GM06990 (cell line): Measurements from ENCODE around the gene CAST.
A peak's percentile ranks its signal among the peaks of the same experiment; 100 is the strongest.

ENCODE experiments used
- DNase-seq: peaks from one replicate; pipeline ENCODE4 v3.0.0-alpha.2; 2011; ENCODE audit not compliant: insufficient read length; ENCODE audit errors: extremely low read depth
- H3K27me3 ChIP-seq: replicated peaks from 2 replicates; pipeline ENCODE4 v1.6.0; 2011; ENCODE audit warnings: low read length; ENCODE audit not compliant: control insufficient read depth, insufficient read depth
- H3K36me3 ChIP-seq: 2 replicates; pipeline ENCODE4 v1.5.1; 2011; ENCODE audit warnings: low read length; ENCODE audit not compliant: control insufficient read depth, insufficient read depth
- H3K4me3 ChIP-seq: replicated peaks from 2 replicates; pipeline ENCODE4 v1.5.1; 2011; ENCODE audit warnings: low read depth, mild to moderate bottlenecking, control low read depth, low read length
- TF ChIP-seq, protein P1 (sequence below): IDR thresholded peaks from 2 replicates; pipeline ENCODE4 v1.5.1; 2011; ENCODE audit warnings: low read length, control low read depth, mild to moderate bottlenecking, inconsistent platforms; ENCODE audit not compliant: insufficient read depth, poor library complexity, severe bottlenecking

CAST gene

DNA sequence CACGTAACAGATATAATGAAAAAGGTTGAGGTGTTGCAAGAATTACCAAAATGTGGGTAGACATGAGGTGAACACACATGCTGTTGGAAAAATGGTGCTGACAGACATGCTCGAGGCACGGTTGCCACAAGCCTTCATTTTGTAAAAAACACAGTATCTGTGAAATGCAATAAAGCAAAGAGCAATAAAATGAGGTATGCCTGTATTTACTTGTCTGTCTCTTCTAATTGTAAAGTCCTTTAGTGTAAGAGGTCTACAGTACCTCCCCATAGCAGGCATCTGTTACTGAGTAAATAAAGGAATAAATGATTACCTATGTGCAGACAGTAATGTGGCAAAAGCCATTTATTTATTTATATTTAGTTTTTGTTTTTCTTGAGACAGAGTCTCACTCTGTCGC, 3.0 kb upstream of the CAST start:
- no peaks in the 10 kb centered on the region for H3K36me3 ChIP-seq
- no peak for DNase-seq
- H3K4me3 ChIP-seq = no peak overlapping the region
- TF ChIP-seq, protein P1, sequence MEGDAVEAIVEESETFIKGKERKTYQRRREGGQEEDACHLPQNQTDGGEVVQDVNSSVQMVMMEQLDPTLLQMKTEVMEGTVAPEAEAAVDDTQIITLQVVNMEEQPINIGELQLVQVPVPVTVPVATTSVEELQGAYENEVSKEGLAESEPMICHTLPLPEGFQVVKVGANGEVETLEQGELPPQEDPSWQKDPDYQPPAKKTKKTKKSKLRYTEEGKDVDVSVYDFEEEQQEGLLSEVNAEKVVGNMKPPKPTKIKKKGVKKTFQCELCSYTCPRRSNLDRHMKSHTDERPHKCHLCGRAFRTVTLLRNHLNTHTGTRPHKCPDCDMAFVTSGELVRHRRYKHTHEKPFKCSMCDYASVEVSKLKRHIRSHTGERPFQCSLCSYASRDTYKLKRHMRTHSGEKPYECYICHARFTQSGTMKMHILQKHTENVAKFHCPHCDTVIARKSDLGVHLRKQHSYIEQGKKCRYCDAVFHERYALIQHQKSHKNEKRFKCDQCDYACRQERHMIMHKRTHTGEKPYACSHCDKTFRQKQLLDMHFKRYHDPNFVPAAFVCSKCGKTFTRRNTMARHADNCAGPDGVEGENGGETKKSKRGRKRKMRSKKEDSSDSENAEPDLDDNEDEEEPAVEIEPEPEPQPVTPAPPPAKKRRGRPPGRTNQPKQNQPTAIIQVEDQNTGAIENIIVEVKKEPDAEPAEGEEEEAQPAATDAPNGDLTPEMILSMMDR = no peak
- H3K27me3 ChIP-seq = no peaks in the 10 kb centered on the region

DNA sequence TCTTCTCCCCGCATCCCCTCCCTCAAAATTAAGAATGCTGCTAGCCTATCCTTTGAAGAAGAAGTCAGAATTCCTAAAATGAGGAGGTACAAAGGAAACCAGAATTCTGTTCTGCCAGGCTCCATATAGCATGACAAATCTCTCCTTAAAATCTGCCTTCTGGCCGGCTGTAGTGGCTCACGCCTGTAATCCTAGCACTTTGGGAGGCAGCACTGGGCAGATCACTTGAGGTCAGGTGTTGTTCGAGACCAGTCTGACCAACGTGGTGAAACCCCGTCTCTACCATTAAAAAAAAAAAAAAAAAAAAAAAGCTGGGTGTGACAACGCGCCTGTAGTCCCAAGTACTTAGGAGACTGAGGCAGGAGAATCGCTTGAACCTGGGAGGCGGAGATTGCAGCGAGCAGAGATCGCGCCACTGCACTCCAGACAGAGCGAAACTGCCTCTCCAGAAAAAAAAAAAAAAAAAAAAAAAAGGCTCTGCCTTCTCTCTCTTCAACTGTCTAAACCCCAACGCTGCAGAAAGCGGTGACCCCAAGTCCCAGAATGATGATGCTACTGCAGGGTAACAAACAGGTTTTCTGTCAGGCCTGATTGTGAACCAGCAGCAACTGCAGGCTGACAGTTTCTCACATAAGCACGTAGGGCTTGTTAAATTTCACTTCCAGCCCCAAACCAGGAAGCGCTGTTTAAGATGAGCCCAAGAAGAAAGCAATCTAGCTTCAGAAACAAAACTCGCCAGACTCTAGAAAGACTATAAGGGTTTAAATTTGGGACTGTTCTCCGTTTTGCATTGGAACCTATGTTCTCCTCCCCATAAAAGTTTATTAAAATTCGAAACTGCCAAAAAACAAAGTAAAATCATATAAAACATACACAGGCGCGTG, 963 bp upstream of the CAST start:
- peak; percentile 54 for DNase-seq
- no peaks in the 10 kb centered on the region for H3K27me3 ChIP-seq

DNA sequence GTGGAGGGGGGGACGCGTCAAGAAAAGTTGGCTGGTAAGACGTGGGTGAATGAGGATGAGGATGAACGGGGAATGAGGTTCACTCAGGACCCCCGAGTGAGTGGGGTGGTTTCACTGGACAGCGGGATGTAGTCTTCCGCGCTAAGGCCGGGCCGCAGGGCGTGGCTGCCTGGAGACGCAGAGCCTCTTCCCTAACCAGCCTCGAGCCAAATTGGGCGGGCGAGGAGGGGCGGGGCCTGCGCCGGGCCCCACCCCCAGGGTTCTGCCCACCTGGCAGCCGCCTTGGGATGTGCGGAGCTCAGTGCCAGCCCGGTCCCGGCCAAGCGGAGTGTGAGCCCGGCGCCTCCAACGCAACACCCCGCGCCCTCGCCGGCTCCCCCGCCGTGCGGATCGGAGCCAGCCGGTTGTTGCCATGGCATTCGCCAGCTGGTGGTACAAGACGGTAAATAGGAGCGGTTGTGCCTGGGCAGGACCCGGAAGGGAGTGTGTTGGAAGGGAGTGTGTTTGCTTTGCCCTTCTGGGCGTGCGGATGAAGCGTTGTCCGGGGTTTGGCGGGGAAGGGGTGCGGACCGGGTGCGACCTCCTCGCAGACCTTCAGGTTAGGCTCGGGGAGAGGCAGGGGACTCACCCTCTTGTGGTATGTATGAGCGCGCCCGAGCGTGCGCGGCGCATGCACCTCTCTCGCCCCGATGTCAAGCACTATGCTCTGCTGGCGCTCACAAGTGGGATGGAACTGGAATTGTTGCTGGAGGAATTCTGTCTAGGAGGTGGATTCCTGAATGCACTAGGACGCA, 746 bp downstream of the CAST start:
- TF ChIP-seq, protein P1 = no peak
- H3K36me3 ChIP-seq = no peaks in the 10 kb centered on the region
- peak; percentile 94 for DNase-seq
- H3K4me3 ChIP-seq = peak overlapping the region; percentile 75
- no peaks in the 10 kb centered on the region for H3K27me3 ChIP-seq

More for the DNA sequence above, 963 bp upstream of the CAST start:
- TF ChIP-seq, protein P1 = no peak
- Histone ChIP-seq H3K36me3 (no peaks in the 10 kb centered on the region), H3K4me3 (peak overlapping the region; percentile 75)

DNA sequence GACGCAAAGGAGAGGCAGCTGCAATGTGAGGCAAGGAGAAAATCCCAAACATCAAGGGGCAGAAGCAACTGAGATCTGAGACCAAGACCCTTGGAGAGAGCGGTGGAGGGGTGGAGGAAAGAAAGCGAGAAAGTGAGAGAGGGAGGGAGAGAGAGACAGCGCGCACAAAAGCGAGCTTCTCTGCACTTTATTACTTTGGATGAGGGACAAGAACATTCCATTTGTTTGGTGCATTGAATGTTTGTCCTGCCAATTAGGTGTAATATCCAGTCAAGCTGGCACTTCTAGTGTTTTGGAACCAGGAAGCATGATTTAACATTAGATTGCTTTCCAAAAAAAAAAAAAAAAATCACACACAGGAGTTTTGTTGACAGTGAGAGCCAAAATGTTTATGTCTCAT, 1.4 kb downstream of the CAST start:
- TF ChIP-seq, protein P1 = no peak
- no peak for DNase-seq
- no peaks in the 10 kb centered on the region for H3K27me3 ChIP-seq

DNA sequence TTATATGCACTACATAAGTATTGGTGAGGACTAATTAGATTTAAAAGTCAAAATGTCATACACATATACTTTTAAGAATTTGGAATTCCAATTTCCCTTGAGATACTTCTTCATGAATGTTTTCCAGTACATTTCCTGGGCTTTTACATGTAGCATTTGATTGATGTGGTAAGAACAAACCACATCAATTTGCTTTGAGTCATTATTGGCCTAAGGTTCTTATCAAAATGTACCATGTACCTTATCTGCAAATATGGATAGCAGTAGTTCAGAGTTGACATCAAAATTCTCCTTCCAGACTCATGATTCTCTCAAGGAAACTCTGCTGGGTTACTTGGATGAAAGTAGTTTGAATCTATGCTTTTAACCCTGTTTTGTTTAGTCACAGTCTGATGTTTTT, 2.5 kb downstream of the CAST start:
- no peak for DNase-seq
- no peak overlapping the region for H3K4me3 ChIP-seq
- H3K36me3 ChIP-seq = no peaks in the 10 kb centered on the region; the same call in 1 of the 2 replicates
- TF ChIP-seq, protein P1 = no peak
- no peaks in the 10 kb centered on the region for H3K27me3 ChIP-seq

More for the DNA sequence above, 1.4 kb downstream of the CAST start:
- Histone ChIP-seq H3K4me3 (peak overlapping the region; percentile 75), H3K36me3 (no peaks in the 10 kb centered on the region)
